Smooth muscle cell (in vitro differentiated cells): ENCODE data around the gene ISL2. TPM values are rescaled to one million over a fixed set of nuclear protein-coding genes. Genes with fewer than 3 reads are reported as not detected.

Source experiments
- DNase-seq: peaks from one replicate; lab custom pipeline; 2025; ENCODE audit not compliant: unreplicated experiment; lab: John Stamatoyannopoulos, UW
- H2AFZ ChIP-seq: fragments of 200-600 bp; sonication (generic); 2 replicates; pipeline ENCODE4 v1.6.0; 2016; ENCODE audit warnings: antibody characterized with exemption, low read depth, mild to moderate bottlenecking
- H3F3A ChIP-seq: fragments of 200-600 bp; sonication (generic); 2 replicates; pipeline ENCODE4 v1.6.0; 2017; ENCODE audit warnings: antibody characterized with exemption, low read depth
- H3K27ac ChIP-seq: fragments of 200-600 bp; sonication (generic); 2 replicates; pipeline ENCODE4 v1.5.1; 2016; ENCODE audit warnings: low read depth, mild to moderate bottlenecking
- H3K27me3 ChIP-seq: fragments of 200-600 bp; sonication (generic); 2 replicates; pipeline ENCODE4 v1.6.1; 2016; ENCODE audit warnings: low read depth, mild to moderate bottlenecking
- H3K36me3 ChIP-seq: fragments of 200-600 bp; sonication (generic); 2 replicates; pipeline ENCODE4 v1.5.1; 2016; ENCODE audit warnings: low read depth
- H3K4me1 ChIP-seq: fragments of 200-600 bp; sonication (generic); 2 replicates; pipeline ENCODE4 v1.5.1; 2016; ENCODE audit warnings: low read depth
- H3K4me2 ChIP-seq: fragments of 200-600 bp; sonication (generic); 2 replicates; pipeline ENCODE4 v1.6.0; 2016; ENCODE audit warnings: mild to moderate bottlenecking
- H3K4me3 ChIP-seq: fragments of 200-600 bp; sonication (generic); 2 replicates; pipeline ENCODE4 v1.5.1; 2016; ENCODE audit warnings: mild to moderate bottlenecking
- H3K79me2 ChIP-seq: fragments of 200-600 bp; sonication (generic); 2 replicates; pipeline ENCODE4 v1.6.0; 2016; ENCODE audit warnings: low read depth, mild to moderate bottlenecking
- H3K9ac ChIP-seq: fragments of 200-600 bp; sonication (generic); 2 replicates; pipeline ENCODE4 v1.6.0; 2016; ENCODE audit warnings: low read depth
- H3K9me3 ChIP-seq: fragments of 200-600 bp; sonication (generic); replicated peaks from 2 replicates; pipeline ENCODE4 v1.5.1; 2016; ENCODE audit warnings: low read depth
- H4K20me1 ChIP-seq: fragments of 200-600 bp; sonication (generic); 2 replicates; pipeline ENCODE4 v1.6.0; 2016; ENCODE audit warnings: low read depth
- WGBS: methylation state at CpG from one replicate; pipeline ENCODE4 v1.1.7; 2016; ENCODE audit warnings: low lambda C conversion rate; 5-methylcytosine and 5-hydroxymethylcytosine counted together
- polyA plus RNA-seq: library from polyadenylated mRNA; unstranded; fragments of >200 nt; fragmentation: Nextera tagmentation; extraction: Ambion mirVana; gene quantifications from 2 replicates; pipeline ENCODE4 v1.2.1, GENCODE V29; 2016
- total RNA-seq: library from RNA; depleted of rRNA; stranded (reverse); fragments of >200 nt; gene quantifications from 2 replicates; pipeline ENCODE4 v1.2.3, GENCODE V29; 2014
- TF ChIP-seq, protein P1 (sequence below): fragments of 200-600 bp; sonication (generic); IDR thresholded peaks from 2 replicates; pipeline ENCODE4 v1.5.1; 2017; ENCODE audit warnings: borderline replicate concordance, mild to moderate bottlenecking, antibody characterized with exemption; ENCODE audit not compliant: insufficient read depth, poor library complexity, severe bottlenecking

Gene ISL2
- total and polyA plus RNA-seq, 2 experiments from 2014 or later, result 0.22 TPM; not detected in 1

DNA sequence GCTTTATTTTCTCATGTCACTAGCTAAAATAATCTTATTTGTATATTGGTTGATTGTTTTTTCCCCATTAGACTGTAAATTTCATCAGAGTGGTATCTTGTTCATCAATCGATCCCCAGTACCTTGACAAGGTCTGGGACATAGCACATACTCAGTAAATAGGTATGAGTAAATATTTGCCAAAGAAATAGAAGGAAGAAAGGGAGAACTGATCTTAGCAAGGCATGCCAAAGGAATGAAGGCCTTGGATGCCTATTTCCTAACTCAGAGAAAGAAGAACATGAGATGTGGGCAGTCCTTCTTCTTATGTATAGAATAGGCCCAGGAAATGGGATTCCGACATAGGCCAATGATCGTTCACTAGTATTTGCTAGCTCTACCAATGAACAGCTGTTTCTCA is 54.7 kb downstream of the ISL2 start:
- Histone ChIP-seq H3K79me2 (no peaks in the 10 kb centered on the region), H3K27me3 (no peaks in the 10 kb centered on the region), H3F3A (no peaks in the 10 kb centered on the region), H3K4me1 (no peaks in the 10 kb centered on the region), H3K9ac (no peak overlapping the region), H3K27ac (no peak overlapping the region), H3K4me2 (no peak overlapping the region), H3K4me3 (no peak overlapping the region), H4K20me1 (no peaks in the 10 kb centered on the region), H2AFZ (no peak overlapping the region), H3K9me3 (no peaks in the 10 kb centered on the region), H3K36me3 (no peaks in the 10 kb centered on the region)
- TF ChIP-seq, protein P1, sequence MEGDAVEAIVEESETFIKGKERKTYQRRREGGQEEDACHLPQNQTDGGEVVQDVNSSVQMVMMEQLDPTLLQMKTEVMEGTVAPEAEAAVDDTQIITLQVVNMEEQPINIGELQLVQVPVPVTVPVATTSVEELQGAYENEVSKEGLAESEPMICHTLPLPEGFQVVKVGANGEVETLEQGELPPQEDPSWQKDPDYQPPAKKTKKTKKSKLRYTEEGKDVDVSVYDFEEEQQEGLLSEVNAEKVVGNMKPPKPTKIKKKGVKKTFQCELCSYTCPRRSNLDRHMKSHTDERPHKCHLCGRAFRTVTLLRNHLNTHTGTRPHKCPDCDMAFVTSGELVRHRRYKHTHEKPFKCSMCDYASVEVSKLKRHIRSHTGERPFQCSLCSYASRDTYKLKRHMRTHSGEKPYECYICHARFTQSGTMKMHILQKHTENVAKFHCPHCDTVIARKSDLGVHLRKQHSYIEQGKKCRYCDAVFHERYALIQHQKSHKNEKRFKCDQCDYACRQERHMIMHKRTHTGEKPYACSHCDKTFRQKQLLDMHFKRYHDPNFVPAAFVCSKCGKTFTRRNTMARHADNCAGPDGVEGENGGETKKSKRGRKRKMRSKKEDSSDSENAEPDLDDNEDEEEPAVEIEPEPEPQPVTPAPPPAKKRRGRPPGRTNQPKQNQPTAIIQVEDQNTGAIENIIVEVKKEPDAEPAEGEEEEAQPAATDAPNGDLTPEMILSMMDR, result no peak
- DNase-seq, result no peak
- WGBS, result 95% methylated on average over 3 of the region's 3 CpGs

DNA sequence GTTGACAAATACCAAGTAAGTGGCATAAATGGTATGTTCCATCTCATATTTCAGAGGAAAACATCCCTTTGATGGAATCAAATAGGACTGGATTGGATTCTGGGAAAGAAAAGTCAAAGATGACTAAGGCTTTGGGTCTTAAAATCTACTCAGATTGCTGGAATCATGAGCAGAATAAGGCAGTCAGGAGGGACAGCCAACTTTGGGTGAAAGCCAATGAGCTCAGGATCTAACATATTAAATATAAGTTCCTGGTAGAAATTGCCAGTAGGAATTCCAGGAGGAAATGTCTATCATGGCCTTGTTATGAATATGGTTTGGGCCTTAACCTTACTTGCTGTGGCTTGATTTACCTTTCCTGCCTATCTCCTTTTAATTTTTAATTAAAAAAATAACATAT is 55.3 kb downstream of the ISL2 start:
- H4K20me1 ChIP-seq, result no peaks in the 10 kb centered on the region
- H3K79me2 ChIP-seq, result no peaks in the 10 kb centered on the region
- H2AFZ ChIP-seq, result no peak overlapping the region
- H3K9ac ChIP-seq, result no peak overlapping the region
- TF ChIP-seq, protein P1, result no peak
- no peaks in the 10 kb centered on the region for H3K9me3 ChIP-seq
- no peak overlapping the region for H3K4me3 ChIP-seq
- DNase-seq, result no peak
- H3F3A ChIP-seq, result no peaks in the 10 kb centered on the region
- H3K36me3 ChIP-seq, result no peaks in the 10 kb centered on the region
- no peaks in the 10 kb centered on the region for H3K4me1 ChIP-seq
- H3K27me3 ChIP-seq, result no peaks in the 10 kb centered on the region
- no peak overlapping the region for H3K4me2 ChIP-seq
- no peak overlapping the region for H3K27ac ChIP-seq

Other genes starting within 250 kb of the ISL2 start
- 79.4 and 98.0 TPM in 2 replicates for gene ETFA, start 25.3 kb upstream of the ISL2 start, total RNA-seq
- 110 and 119 TPM in 2 replicates for gene ETFA, start 25.3 kb upstream of the ISL2 start, polyA plus RNA-seq